HepG2 (cell line): ENCODE results near the gene MYO1C. TPM values are rescaled to one million over a fixed set of nuclear protein-coding genes. Genes with fewer than 3 reads are reported as not detected.
"Not testable (repeated sequence)": the region's sequence is repeated elsewhere in the genome, so short reads cannot be mapped to it uniquely, and the experiment has no call there.

ENCODE experiments used
- CBX5 ChIP-seq: sonication (generic); formaldehyde crosslinking; IDR thresholded peaks from 2 replicates; pipeline ENCODE4 v1.4.0; 2020; ENCODE audit warnings: missing genetic modification reagents, borderline replicate concordance
- CEBPB ChIP-seq: IDR thresholded peaks from 2 replicates; pipeline ENCODE4 v1.6.1; 2011; ENCODE audit warnings: low read depth, low read length, improper control_type of control experiment, borderline replicate concordance
- DMAP1 ChIP-seq: IDR thresholded peaks from 2 replicates; pipeline ENCODE4 v1.6.1; 2016
- EP300 ChIP-seq, 3 experiments: sonication (generic) in 1 of 3; formaldehyde crosslinking in 1 of 3; IDR thresholded peaks; 2 replicates each; pipeline versions ENCODE4 v1.5.1 to v1.6.1; 2011 to 2020; ENCODE audit warnings: low read depth in 2 of 3, low read length in 2 of 3, borderline replicate concordance in 1 of 3, improper control_type of control experiment in 1 of 3, mild to moderate bottlenecking in 1 of 3, missing genetic modification reagents in 1 of 3, moderate library complexity in 1 of 3
- FOXA3 ChIP-seq: IDR thresholded peaks from 2 replicates; pipeline ENCODE4 v1.6.1; 2016; ENCODE audit warnings: missing genetic modification reagents, missing compliant biosample characterization
- FOXO4 ChIP-seq: sonication (generic); formaldehyde crosslinking; conservative IDR thresholded peaks from 2 replicates; pipeline ENCODE4 v1.8.1; 2023; ENCODE audit warnings: missing genetic modification reagents
- FOXP4 ChIP-seq: sonication (generic); formaldehyde crosslinking; IDR thresholded peaks from 2 replicates; pipeline ENCODE4 v1.4.0; 2020; ENCODE audit warnings: missing genetic modification reagents
- GFI1 ChIP-seq: sonication (generic); formaldehyde crosslinking; IDR thresholded peaks from 2 replicates; pipeline ENCODE4 v1.5.0; 2020; ENCODE audit warnings: missing genetic modification reagents, mild to moderate bottlenecking, borderline replicate concordance
- HMG20B ChIP-seq: conservative IDR thresholded peaks from 2 replicates; pipeline ENCODE4 v1.6.1; 2016; ENCODE audit warnings: missing genetic modification reagents, missing compliant biosample characterization
- HOXA3 ChIP-seq: sonication (generic); formaldehyde crosslinking; IDR thresholded peaks from 2 replicates; pipeline ENCODE4 v1.5.0; 2020; ENCODE audit warnings: missing genetic modification reagents
- KDM5B ChIP-seq: sonication (generic); formaldehyde crosslinking; IDR thresholded peaks from 2 replicates; pipeline ENCODE4 v1.4.0; 2020; ENCODE audit warnings: missing genetic modification reagents, mild to moderate bottlenecking, borderline replicate concordance
- LCORL ChIP-seq, 2 experiments: fragments of 450-650 bp in 1 of 2; sonication (generic) in 1 of 2; formaldehyde crosslinking in 1 of 2; IDR thresholded peaks; 2 replicates each; pipeline versions ENCODE4 v1.5.0 to v1.6.1; 2017 to 2020; ENCODE audit warnings: antibody characterized with exemption in 1 of 2, missing genetic modification reagents in 1 of 2
- NCOA2 ChIP-seq: sonication (generic); formaldehyde crosslinking; IDR thresholded peaks from 2 replicates; pipeline ENCODE4 v1.8.0; 2022; ENCODE audit warnings: inconsistent platforms
- NR2F6 ChIP-seq, 2 experiments: IDR thresholded peaks; 2 replicates each; pipeline ENCODE4 v1.6.1; 2016; ENCODE audit warnings: antibody characterized with exemption in 1 of 2, mild to moderate bottlenecking in 1 of 2
- SP5 ChIP-seq: IDR thresholded peaks from 2 replicates; pipeline ENCODE4 v1.6.1; 2016; ENCODE audit warnings: low read depth, borderline replicate concordance
- TEAD3 ChIP-seq: optimal IDR thresholded peaks from 2 replicates; pipeline ENCODE3; 2016; ENCODE audit warnings: borderline replicate concordance
- TRIM24 ChIP-seq: sonication (generic); formaldehyde crosslinking; IDR thresholded peaks from 2 replicates; pipeline ENCODE4 v1.8.0; 2022; ENCODE audit warnings: mild to moderate bottlenecking, missing genetic modification reagents
- YEATS2 ChIP-seq: sonication (generic); formaldehyde crosslinking; IDR thresholded peaks from 2 replicates; pipeline ENCODE4 v1.4.0; 2020; ENCODE audit warnings: missing genetic modification reagents, borderline replicate concordance
- ZBTB38 ChIP-seq: sonication (generic); formaldehyde crosslinking; IDR thresholded peaks from 2 replicates; pipeline ENCODE4 v1.5.1; 2020; ENCODE audit warnings: mild to moderate bottlenecking, missing genetic modification reagents
- ZNF430 ChIP-seq: sonication (generic); formaldehyde crosslinking; IDR thresholded peaks from 2 replicates; pipeline ENCODE4 v1.9.0; 2021; ENCODE audit warnings: mild to moderate bottlenecking, missing genetic modification reagents
- ZNF460 ChIP-seq: sonication (generic); formaldehyde crosslinking; IDR thresholded peaks from 2 replicates; pipeline ENCODE4 v1.5.1; 2020; ENCODE audit warnings: missing genetic modification reagents, mild to moderate bottlenecking, borderline replicate concordance
- polyA plus RNA-seq, 8 experiments: library from polyadenylated mRNA; depleted of rRNA in 3 of 8; stranded (reverse) in 7 of 8; unstranded in 1 of 8; fragments of >200 nt; fragmentation: Illumina TruSeq in 4 of 8; extraction: Trizol in 4 of 8; gene quantifications; 2 replicates each; pipeline versions ENCODE4 v1.2.1 to v1.2.3, GENCODE V29; 2011 to 2016; ENCODE audit warnings: low read depth in 4 of 8, missing spikeins in 1 of 8, mixed read lengths in 1 of 8; ENCODE audit not compliant: insufficient read depth in 1 of 8
- total RNA-seq, 5 experiments: library from RNA; depleted of rRNA; stranded (reverse); fragments of >200 nt; fragmentation: Illumina TruSeq; extraction: Trizol; gene quantifications; 2 replicates each; pipeline ENCODE4 v1.2.3, GENCODE V29; 2016; ENCODE audit warnings: low read depth in 1 of 5
- TF ChIP-seq, protein P1 (sequence below): sonication (generic); formaldehyde crosslinking; IDR thresholded peaks from 2 replicates; pipeline ENCODE4 v1.5.0; 2020; ENCODE audit warnings: mild to moderate bottlenecking, missing genetic modification reagents

Gene MYO1C
- total and polyA plus RNA-seq, 2 of the 13 experiments (the other 11 are each of a cell fraction or from before 2014, with no cell fraction given) = 22.7 to 40.8 TPM

DNA sequence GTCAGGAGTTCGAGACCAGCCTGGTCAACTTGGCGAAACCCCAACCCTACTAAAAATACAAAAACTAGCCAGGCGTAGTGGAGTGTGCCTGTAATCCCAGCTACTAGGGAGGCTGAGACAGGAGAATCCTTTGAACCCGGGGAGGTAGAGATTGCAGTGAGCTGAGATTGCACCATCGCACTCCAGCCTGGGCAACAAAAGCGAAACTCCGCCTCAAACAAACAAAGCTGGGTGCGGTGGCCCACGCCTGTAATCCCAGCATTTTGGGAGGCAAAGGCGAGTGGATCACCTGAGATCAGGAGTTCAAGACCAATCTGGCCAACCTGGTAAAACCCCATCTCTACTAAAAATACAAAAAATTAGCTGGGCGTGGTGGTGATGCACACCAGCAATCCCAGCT is 38.8 kb downstream of the MYO1C start (continued):
- TF ChIP-seq FOXO4 (CRISPR knock-in tag) (0 out of 2 replicates have a peak, but pooled peaks have one; percentile 27), GFI1 (CRISPR knock-in tag) (peak; percentile 91), CEBPB (peak; percentile 87), NCOA2 (CRISPR knock-in tag) (0 out of 2 replicates have a peak, but pooled peaks have one; percentile 12), EP300 (CRISPR knock-in tag; IDR thresholded peaks at IDR 0.05; ENCODE audit: borderline replicate concordance) (0 out of 2 replicates have a peak, but pooled peaks have one; percentile 40), CBX5 (CRISPR knock-in tag) (0 out of 2 replicates have a peak, but pooled peaks have one; percentile 43), YEATS2 (0 out of 2 replicates have a peak, but pooled peaks have one; percentile 16), NR2F6 (CRISPR knock-in tag; IDR thresholded peaks at IDR 0.05) (peak; percentile 43; the same call in 1 of the 2 replicates), SP5 (CRISPR knock-in tag) (peak; percentile 85), TRIM24 (CRISPR knock-in tag) (0 out of 2 replicates have a peak, but pooled peaks have one; percentile 18), HMG20B (CRISPR knock-in tag) (peak; percentile 72), ZBTB38 (CRISPR knock-in tag) (peak; percentile 32; the same call in 1 of the 2 replicates), TEAD3 (CRISPR knock-in tag) (peak; percentile 6), FOXP4 (CRISPR knock-in tag) (peak; percentile 37; the same call in 1 of the 2 replicates), HOXA3 (CRISPR knock-in tag) (peak; percentile 38), ZNF430 (0 out of 2 replicates have a peak, but pooled peaks have one; percentile 26), ZNF460 (CRISPR knock-in tag) (peak; percentile 95), LCORL (IDR thresholded peaks at IDR 0.05) (0 out of 2 replicates have a peak, but pooled peaks have one; percentile 27), LCORL (CRISPR knock-in tag; IDR thresholded peaks at IDR 0.05) (peak; percentile 62; the same call in 1 of the 2 replicates), DMAP1 (CRISPR knock-in tag) (0 out of 2 replicates have a peak, but pooled peaks have one; percentile 17), KDM5B (CRISPR knock-in tag) (0 out of 2 replicates have a peak, but pooled peaks have one; percentile 7), FOXA3 (CRISPR knock-in tag) (0 out of 2 replicates have a peak, but pooled peaks have one; percentile 15)
- TF ChIP-seq EP300 (IDR thresholded peaks at IDR 0.05; ENCODE audit: low read depth in 2 of 2, low read length in 2 of 2); NR2F6 (IDR thresholded peaks at IDR 0.05): not testable (repeated sequence)
- TF ChIP-seq, protein P1, sequence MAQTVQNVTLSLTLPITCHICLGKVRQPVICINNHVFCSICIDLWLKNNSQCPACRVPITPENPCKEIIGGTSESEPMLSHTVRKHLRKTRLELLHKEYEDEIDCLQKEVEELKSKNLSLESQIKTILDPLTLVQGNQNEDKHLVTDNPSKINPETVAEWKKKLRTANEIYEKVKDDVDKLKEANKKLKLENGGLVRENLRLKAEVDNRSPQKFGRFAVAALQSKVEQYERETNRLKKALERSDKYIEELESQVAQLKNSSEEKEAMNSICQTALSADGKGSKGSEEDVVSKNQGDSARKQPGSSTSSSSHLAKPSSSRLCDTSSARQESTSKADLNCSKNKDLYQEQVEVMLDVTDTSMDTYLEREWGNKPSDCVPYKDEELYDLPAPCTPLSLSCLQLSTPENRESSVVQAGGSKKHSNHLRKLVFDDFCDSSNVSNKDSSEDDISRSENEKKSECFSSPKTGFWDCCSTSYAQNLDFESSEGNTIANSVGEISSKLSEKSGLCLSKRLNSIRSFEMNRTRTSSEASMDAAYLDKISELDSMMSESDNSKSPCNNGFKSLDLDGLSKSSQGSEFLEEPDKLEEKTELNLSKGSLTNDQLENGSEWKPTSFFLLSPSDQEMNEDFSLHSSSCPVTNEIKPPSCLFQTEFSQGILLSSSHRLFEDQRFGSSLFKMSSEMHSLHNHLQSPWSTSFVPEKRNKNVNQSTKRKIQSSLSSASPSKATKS (CRISPR knock-in tag) = 0 out of 2 replicates have a peak, but pooled peaks have one; percentile 51
